ENCODE results near the gene ICAM1. TPM values are rescaled to one million over a fixed set of nuclear protein-coding genes. Genes with fewer than 3 reads are reported as not detected.

ICAM1 gene
- polyA plus RNA-seq, 2 of the 4 experiments (the other 2 are of a cell fraction) = 1.2 to 1.4 TPM

- DNase-seq (ENCODE audit: low read depth in 1 of 2, low spot score in 1 of 2) = no peak
- FAIRE-seq = no peak
Observed at GRCh38 chr19:10332158-10332964, 61.4 kb downstream of the ICAM1 start.

GRCh38 chr19:10332965-10333757 is 62.2 kb downstream of the ICAM1 start, which contains the start of gene RAVER1:
Gene RAVER1 (minus strand): TSS chr19:10333529. CDS start chr19:10333507, 22 bp downstream.
- Histone ChIP-seq H3K4me2 (peak within 1 kb of the TSS; percentile 100), H3K4me3 (peak within 1 kb of the TSS; percentile 76), H3K27ac (peak within 1 kb of the TSS; percentile 81 to 97), H3K4me1 (peaks cover 11% of the 10 kb centered on the region; the same call in 1 of the 3 replicates), H3K9me3 (no peaks in the 10 kb centered on the region)
- WGBS (ENCODE audit: missing lambda C conversion rate) = 4% methylated on average over 4 of the region's 82 CpGs
- FAIRE-seq (no peak), DNase-seq (ENCODE audit: low read depth in 1 of 2, low spot score in 1 of 2) (peak; percentile 88 to 97), ATAC-seq (peak; percentile 77 to 88)
- TF ChIP-seq, protein P1, sequence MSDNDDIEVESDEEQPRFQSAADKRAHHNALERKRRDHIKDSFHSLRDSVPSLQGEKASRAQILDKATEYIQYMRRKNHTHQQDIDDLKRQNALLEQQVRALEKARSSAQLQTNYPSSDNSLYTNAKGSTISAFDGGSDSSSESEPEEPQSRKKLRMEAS (IDR thresholded peaks at IDR 0.05) = peak; percentile 74
- TF ChIP-seq EHF (CRISPR knock-in tag; IDR thresholded peaks at IDR 0.05) (no peak), FOXS1 (CRISPR knock-in tag; IDR thresholded peaks at IDR 0.05) (no peak), KDM5A (IDR thresholded peaks at IDR 0.05) (peak; percentile 68), GATA3 (IDR thresholded peaks at IDR 0.05; ENCODE audit: borderline replicate concordance) (peak; percentile 74), BCL3 (IDR thresholded peaks at IDR 0.05) (peak; percentile 83; the same call in 2 of the 3 replicates), HDAC2 (IDR thresholded peaks at IDR 0.05) (no peak), FOSL2 (IDR thresholded peaks at IDR 0.05) (no peak), FOSL2 (CRISPR knock-in tag; IDR thresholded peaks at IDR 0.05) (peak; percentile 33; the same call in 1 of the 2 replicates), MYC (IDR thresholded peaks at IDR 0.05; ENCODE audit: borderline replicate concordance, low read length) (peak; percentile 15; the same call in 1 of the 2 replicates), PHF8 (IDR thresholded peaks at IDR 0.05; ENCODE audit: borderline replicate concordance, low read depth) (peak; percentile 81; the same call in 1 of the 2 replicates), JUN (IDR thresholded peaks at IDR 0.05) (peak in 1 of 2 experiments; percentile 76; a peak in 3 of 5 replicates), POLR2A (IDR thresholded peaks at IDR 0.05; ENCODE audit: low read length) (peak; percentile 70)
- TF ChIP-seq, protein P2, sequence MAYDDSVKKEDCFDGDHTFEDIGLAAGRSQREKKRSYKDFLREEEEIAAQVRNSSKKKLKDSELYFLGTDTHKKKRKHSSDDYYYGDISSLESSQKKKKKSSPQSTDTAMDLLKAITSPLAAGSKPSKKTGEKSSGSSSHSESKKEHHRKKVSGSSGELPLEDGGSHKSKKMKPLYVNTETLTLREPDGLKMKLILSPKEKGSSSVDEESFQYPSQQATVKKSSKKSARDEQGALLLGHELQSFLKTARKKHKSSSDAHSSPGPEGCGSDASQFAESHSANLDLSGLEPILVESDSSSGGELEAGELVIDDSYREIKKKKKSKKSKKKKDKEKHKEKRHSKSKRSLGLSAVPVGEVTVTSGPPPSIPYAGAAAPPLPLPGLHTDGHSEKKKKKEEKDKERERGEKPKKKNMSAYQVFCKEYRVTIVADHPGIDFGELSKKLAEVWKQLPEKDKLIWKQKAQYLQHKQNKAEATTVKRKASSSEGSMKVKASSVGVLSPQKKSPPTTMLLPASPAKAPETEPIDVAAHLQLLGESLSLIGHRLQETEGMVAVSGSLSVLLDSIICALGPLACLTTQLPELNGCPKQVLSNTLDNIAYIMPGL (CRISPR knock-in tag; IDR thresholded peaks at IDR 0.05; ENCODE audit: borderline replicate concordance) = no peak
- ChIA-PET CTCF (interaction anchor here (0.8 to 2.0 kb wide), 5 partner anchors 9 to 83 kb away, joined by 3 to 9 read pairs (median 3); partner anchors contain the start of gene ICAM1), POLR2A (interaction anchor here (0.6 to 2.5 kb wide), 11 partner anchors 10 to 64 kb away, joined by 3 to 12 read pairs (median 4); partner anchors contain the start of genes ICAM5 and TYK2)

More at GRCh38 chr19:10332158-10332964, 61.4 kb downstream of the ICAM1 start:
- POLR2A ChIA-PET = interaction anchor here (1.2 to 2.5 kb wide), 5 partner anchors 9 to 48 kb away, joined by 3 to 12 read pairs (median 4); partner anchors contain the start of genes ICAM5 and TYK2
- Histone ChIP-seq H3K4me3 (peak overlapping the region; percentile 76), H3K9me3 (no peaks in the 10 kb centered on the region), H3K27ac (peak overlapping the region; percentile 81 to 97), H3K4me1 (peaks cover 11% of the 10 kb centered on the region; the same call in 1 of the 3 replicates), H3K4me2 (peak overlapping the region; percentile 100)
- CTCF ChIA-PET = interaction anchor here (1.2 to 2.0 kb wide), 3 partner anchors 8 to 62 kb away, joined by 3 to 9 read pairs (median 4); partner anchors contain the start of gene ICAM1
- TF ChIP-seq BHLHE40 (IDR thresholded peaks at IDR 0.05; ENCODE audit: low read depth, low read length) = no peak
- TF ChIP-seq REST (IDR thresholded peaks at IDR 0.05) = peak; percentile 17; the same call in 1 of the 2 replicates
- WGBS (ENCODE audit: missing lambda C conversion rate) = 36% methylated on average over 11 of the region's 18 CpGs
- ATAC-seq = peak in 1 of 2 experiments; percentile 3; a peak in 1 of 6 replicates
